Panc1 (cell line): ENCODE data around the gene LILRA2.

Source experiments
- POLR2AphosphoS5 ChIP-seq: IDR thresholded peaks from 2 replicates; pipeline ENCODE4 v1.6.1; 2012; ENCODE audit warnings: mild to moderate bottlenecking, low read depth, low read length, moderate library complexity
- SIN3A ChIP-seq: IDR thresholded peaks from 2 replicates; pipeline ENCODE4 v1.6.1; 2012; ENCODE audit warnings: low read depth, mild to moderate bottlenecking, low read length, moderate library complexity, borderline replicate concordance; ENCODE audit not compliant: insufficient read depth
- TF ChIP-seq, protein P1 (sequence below): fragments of 450-650 bp; IDR thresholded peaks from 2 replicates; pipeline ENCODE4 v1.5.1; 2017; ENCODE audit warnings: mild to moderate bottlenecking
- TF ChIP-seq, protein P2 (sequence below), 2 experiments: IDR thresholded peaks; 2 replicates each; pipeline ENCODE4 v1.6.1; 2011 to 2012; ENCODE audit warnings: low read depth in 2 of 2, control low read depth in 1 of 2, low read length in 1 of 2, mild to moderate bottlenecking in 1 of 2, moderate library complexity in 1 of 2; ENCODE audit not compliant: insufficient read depth in 1 of 2

DNA sequence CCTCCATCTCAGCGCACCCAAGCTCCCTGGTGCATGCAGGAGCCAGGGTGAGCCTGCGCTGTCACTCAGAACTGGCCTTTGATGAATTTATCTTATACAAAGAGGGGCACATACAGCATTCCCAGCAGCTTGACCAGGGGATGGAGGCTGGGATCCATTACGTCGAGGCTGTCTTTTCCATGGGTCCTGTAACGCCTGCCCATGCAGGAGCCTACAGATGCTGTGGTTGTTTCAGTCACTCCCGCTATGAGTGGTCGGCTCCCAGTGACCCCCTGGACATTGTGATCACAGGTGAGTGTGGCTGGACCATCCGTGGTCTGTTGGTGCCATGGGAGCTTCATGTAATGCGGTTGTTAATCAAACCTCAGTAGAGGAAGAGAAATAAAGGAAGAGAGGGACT lies 38.0 kb upstream of the LILRA2 start:
- TF ChIP-seq, protein P1, sequence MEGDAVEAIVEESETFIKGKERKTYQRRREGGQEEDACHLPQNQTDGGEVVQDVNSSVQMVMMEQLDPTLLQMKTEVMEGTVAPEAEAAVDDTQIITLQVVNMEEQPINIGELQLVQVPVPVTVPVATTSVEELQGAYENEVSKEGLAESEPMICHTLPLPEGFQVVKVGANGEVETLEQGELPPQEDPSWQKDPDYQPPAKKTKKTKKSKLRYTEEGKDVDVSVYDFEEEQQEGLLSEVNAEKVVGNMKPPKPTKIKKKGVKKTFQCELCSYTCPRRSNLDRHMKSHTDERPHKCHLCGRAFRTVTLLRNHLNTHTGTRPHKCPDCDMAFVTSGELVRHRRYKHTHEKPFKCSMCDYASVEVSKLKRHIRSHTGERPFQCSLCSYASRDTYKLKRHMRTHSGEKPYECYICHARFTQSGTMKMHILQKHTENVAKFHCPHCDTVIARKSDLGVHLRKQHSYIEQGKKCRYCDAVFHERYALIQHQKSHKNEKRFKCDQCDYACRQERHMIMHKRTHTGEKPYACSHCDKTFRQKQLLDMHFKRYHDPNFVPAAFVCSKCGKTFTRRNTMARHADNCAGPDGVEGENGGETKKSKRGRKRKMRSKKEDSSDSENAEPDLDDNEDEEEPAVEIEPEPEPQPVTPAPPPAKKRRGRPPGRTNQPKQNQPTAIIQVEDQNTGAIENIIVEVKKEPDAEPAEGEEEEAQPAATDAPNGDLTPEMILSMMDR, result no peak
- TF ChIP-seq, protein P2, sequence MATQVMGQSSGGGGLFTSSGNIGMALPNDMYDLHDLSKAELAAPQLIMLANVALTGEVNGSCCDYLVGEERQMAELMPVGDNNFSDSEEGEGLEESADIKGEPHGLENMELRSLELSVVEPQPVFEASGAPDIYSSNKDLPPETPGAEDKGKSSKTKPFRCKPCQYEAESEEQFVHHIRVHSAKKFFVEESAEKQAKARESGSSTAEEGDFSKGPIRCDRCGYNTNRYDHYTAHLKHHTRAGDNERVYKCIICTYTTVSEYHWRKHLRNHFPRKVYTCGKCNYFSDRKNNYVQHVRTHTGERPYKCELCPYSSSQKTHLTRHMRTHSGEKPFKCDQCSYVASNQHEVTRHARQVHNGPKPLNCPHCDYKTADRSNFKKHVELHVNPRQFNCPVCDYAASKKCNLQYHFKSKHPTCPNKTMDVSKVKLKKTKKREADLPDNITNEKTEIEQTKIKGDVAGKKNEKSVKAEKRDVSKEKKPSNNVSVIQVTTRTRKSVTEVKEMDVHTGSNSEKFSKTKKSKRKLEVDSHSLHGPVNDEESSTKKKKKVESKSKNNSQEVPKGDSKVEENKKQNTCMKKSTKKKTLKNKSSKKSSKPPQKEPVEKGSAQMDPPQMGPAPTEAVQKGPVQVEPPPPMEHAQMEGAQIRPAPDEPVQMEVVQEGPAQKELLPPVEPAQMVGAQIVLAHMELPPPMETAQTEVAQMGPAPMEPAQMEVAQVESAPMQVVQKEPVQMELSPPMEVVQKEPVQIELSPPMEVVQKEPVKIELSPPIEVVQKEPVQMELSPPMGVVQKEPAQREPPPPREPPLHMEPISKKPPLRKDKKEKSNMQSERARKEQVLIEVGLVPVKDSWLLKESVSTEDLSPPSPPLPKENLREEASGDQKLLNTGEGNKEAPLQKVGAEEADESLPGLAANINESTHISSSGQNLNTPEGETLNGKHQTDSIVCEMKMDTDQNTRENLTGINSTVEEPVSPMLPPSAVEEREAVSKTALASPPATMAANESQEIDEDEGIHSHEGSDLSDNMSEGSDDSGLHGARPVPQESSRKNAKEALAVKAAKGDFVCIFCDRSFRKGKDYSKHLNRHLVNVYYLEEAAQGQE (IDR thresholded peaks at IDR 0.05; ENCODE audit: insufficient read depth in 1 of 2, low read depth in 2 of 2, low read length in 1 of 2), result no peak
- TF ChIP-seq POLR2AphosphoS5 (no peak), SIN3A (no peak)
